K562 (cell line): Measurements from ENCODE around the gene GPR152. TPM values are rescaled to one million over a fixed set of nuclear protein-coding genes. Genes with fewer than 3 reads are reported as not detected.
A peak's percentile ranks its signal among the peaks of the same experiment; 100 is the strongest.

Experiments used
- ATAC-seq: fragments of 200-7000 bp; cut with Tn5 transposase; 3 replicates; pipeline ENCODE4 v1.9.1; 2020; ENCODE audit warnings: moderate library complexity
- BruUV-seq: library from RNA; stranded (reverse); fragments of 400-500 nt; replicated peaks from 2 replicates; lab custom pipeline; 2021; lab: Mats Ljungman, UMichigan
- CTCF ChIA-PET: fragments of 300-600 bp; formaldehyde crosslinking; extraction: SDS; loops from one replicate; lab custom pipeline; 2021; ENCODE audit warnings: low intra/inter-chr PET ratio; lab: Yijun Ruan, JAX
- POLR2A ChIA-PET: fragments of 300-600, 350-650 bp; sonication (Branson Sonifier 250); formaldehyde crosslinking; extraction: SDS; loops from one replicate; lab custom pipeline; 2021; ENCODE audit warnings: antibody characterized with exemption, inconsistent platforms; lab: Yijun Ruan, JAX
- DNase-seq, 4 experiments: peaks; one replicate each; pipeline versions ENCODE4 v3.0.0 to v3.0.0-alpha.2; 2011 to 2018; ENCODE audit warnings: low spot score in 3 of 4, mixed read lengths in 3 of 4; ENCODE audit errors: extremely low read depth in 1 of 4
- FAIRE-seq: peaks from 2 replicates; lab custom pipeline; 2011; peaks lifted over from hg19 to GRCh38; lab: Jason Lieb, UNC
- H2AFZ ChIP-seq: 2 replicates; pipeline ENCODE4 v1.6.0; 2011; ENCODE audit warnings: low read depth, low read length, control low read depth, inconsistent platforms
- H3K27ac ChIP-seq: fragments of 200-600 bp; 3 replicates; pipeline ENCODE4 v1.8.0; 2011; ENCODE audit warnings: low read depth, mild to moderate bottlenecking, control low read depth, inconsistent platforms, low read length, moderate library complexity, mixed read lengths; ENCODE audit errors: extremely low read depth
- H3K27me3 ChIP-seq, 2 experiments: fragments of 300-600 bp in 1 of 2; 2 replicates in 1 of 2; 3 replicates in 1 of 2; pipeline versions ENCODE4 v1.6.0 to v1.8.0; 2011; ENCODE audit warnings: inconsistent platforms in 2 of 2, low read length in 2 of 2, mild to moderate bottlenecking in 1 of 2, mixed read lengths in 1 of 2, moderate library complexity in 1 of 2; ENCODE audit not compliant: control insufficient read depth in 2 of 2, insufficient read depth in 2 of 2
- H3K36me3 ChIP-seq: fragments of 300-600 bp; 3 replicates; pipeline ENCODE4 v1.8.0; 2011; ENCODE audit warnings: mild to moderate bottlenecking, low read length, inconsistent platforms; ENCODE audit not compliant: control insufficient read depth, insufficient read depth
- H3K4me1 ChIP-seq, 2 experiments: fragments of 200-600 bp in 1 of 2; replicated peaks in 1 of 2; 2 replicates in 1 of 2; 3 replicates in 1 of 2; pipeline versions ENCODE4 v1.5.1 to v1.8.0; 2011; ENCODE audit warnings: inconsistent platforms in 2 of 2, low read length in 2 of 2, mild to moderate bottlenecking in 1 of 2, mixed read lengths in 1 of 2, moderate library complexity in 1 of 2; ENCODE audit not compliant: control insufficient read depth in 2 of 2, insufficient read depth in 2 of 2
- H3K4me2 ChIP-seq: 2 replicates; pipeline ENCODE4 v1.6.1; 2011; ENCODE audit warnings: low read length, control low read depth, inconsistent platforms, mixed read lengths; ENCODE audit not compliant: insufficient read depth
- H3K4me3 ChIP-seq: fragments of 200-600 bp; sonication (generic), shearing (Covaris generic); 2 replicates; pipeline ENCODE4 v1.5.1; 2016; ENCODE audit warnings: control low read depth, inconsistent platforms
- H3K79me2 ChIP-seq: fragments of 200-600 bp; 3 replicates; pipeline ENCODE4 v1.8.0; 2011; ENCODE audit warnings: low read length, inconsistent platforms; ENCODE audit not compliant: control insufficient read depth, insufficient read depth
- H3K9ac ChIP-seq, 2 experiments: 2 replicates each; pipeline versions ENCODE4 v1.6.0 to v1.6.1; 2011; ENCODE audit warnings: low read depth in 2 of 2, low read length in 2 of 2, control low read depth in 1 of 2, inconsistent platforms in 1 of 2, mild to moderate bottlenecking in 1 of 2, mixed read lengths in 1 of 2; ENCODE audit not compliant: insufficient read depth in 1 of 2
- H3K9me1 ChIP-seq: one replicate; pipeline ENCODE4 v1.6.0; 2011; ENCODE audit warnings: inconsistent platforms, mild to moderate bottlenecking, low read length, moderate library complexity; ENCODE audit not compliant: control insufficient read depth, insufficient read depth
- H3K9me3 ChIP-seq: replicated peaks from 2 replicates; pipeline ENCODE4 v1.5.1; 2011; ENCODE audit warnings: low read depth, low read length, inconsistent platforms; ENCODE audit not compliant: control insufficient read depth, insufficient read depth
- H4K20me1 ChIP-seq: replicated peaks from 2 replicates; pipeline ENCODE4 v1.6.1; 2011; ENCODE audit warnings: low read length, inconsistent platforms, mixed read lengths; ENCODE audit not compliant: control insufficient read depth, insufficient read depth
- RBBP5 ChIP-seq: fragments of 200-600 bp; sonication (generic); IDR thresholded peaks from 2 replicates; pipeline ENCODE4 v1.6.1; 2012; ENCODE audit warnings: borderline replicate concordance, mild to moderate bottlenecking, low read length, control low read depth, inconsistent platforms; ENCODE audit not compliant: insufficient read depth, poor library complexity, severe bottlenecking
- WGBS: fragments of 100-300 bp; shearing (Covaris generic); methylation state at CpG from one replicate; pipeline ENCODE4 v1.1.6; 2016; ENCODE audit warnings: low coverage, mixed read lengths; ENCODE audit not compliant: insufficient coverage; ENCODE audit errors: missing lambda C conversion rate; 5-methylcytosine and 5-hydroxymethylcytosine counted together
- in situ Hi-C: fragments of 300-500 bp; cut with MboI; formaldehyde crosslinking; loops from 4 replicates; pipeline ENCODE4 v1.15.0; 2018; ENCODE audit warnings: inconsistent platforms, mixed read lengths
- intact Hi-C: fragments of 100-400 bp; cut with micrococcal nuclease; formaldehyde crosslinking; loops from 2 replicates; pipeline ENCODE4 v1.14.2; 2022
- polyA plus RNA-seq, 8 experiments: library from polyadenylated mRNA; depleted of rRNA in 4 of 8; stranded (reverse) in 5 of 8; unstranded in 3 of 8; fragments of >200 nt; fragmentation: Nextera tagmentation in 2 of 8; fragmentation: Illumina TruSeq in 1 of 8; extraction: Ambion mirVana in 2 of 8; extraction: Trizol in 1 of 8; gene quantifications; 2 replicates each; pipeline versions ENCODE4 v1.2.1 to v1.2.3, GENCODE V29; 2011 to 2014; ENCODE audit warnings: inconsistent platforms in 1 of 8, missing spikeins in 1 of 8
- total RNA-seq, 7 experiments: library from RNA; depleted of rRNA in 6 of 7; stranded (reverse); fragments of >200 nt in 6 of 7; fragmentation: Illumina TruSeq in 2 of 7; extraction: Trizol in 2 of 7; gene quantifications; 2 replicates each; pipeline versions ENCODE4 v1.2.1 to v1.2.3, GENCODE V29; 2011 to 2021; ENCODE audit warnings: low replicate concordance in 1 of 7
- TF ChIP-seq, protein P1 (sequence below): sonication (generic); formaldehyde crosslinking; IDR thresholded peaks from 2 replicates; pipeline ENCODE4 v1.9.0; 2022; ENCODE audit warnings: mild to moderate bottlenecking, missing genetic modification reagents

Gene GPR152
- total and polyA plus RNA-seq, 9 of the 15 experiments (the other 6 are each of a cell fraction or from before 2014, with no cell fraction given), result not detected

DNA sequence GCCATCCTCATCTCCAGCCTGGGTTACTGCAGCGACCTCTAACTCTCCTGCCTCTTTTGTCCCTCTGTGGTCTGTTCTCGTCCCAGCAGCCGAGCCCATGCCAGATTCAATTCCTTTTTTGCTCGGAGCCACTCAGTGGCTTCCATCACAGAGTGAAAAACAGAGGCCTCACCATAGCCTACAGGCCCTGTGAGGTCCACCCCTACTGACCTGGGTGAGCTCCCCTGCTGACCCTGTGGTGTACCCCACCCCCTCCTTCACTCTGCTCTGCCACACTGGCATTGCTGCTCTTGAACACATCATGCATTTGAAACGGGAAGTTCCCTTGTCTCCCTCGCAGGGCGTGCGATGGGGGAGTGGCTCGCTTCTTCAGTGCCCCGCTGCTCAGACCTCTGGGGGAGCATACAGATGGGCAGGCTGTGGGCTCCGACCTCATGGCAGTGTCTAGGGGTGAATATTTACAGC lies 32.4 kb upstream of the GPR152 start:
- Histone ChIP-seq H3K4me2 (peak overlapping the region; percentile 78), H2AFZ (no peak overlapping the region), H3K27me3 (no peaks in the 10 kb centered on the region), H3K9ac (peak overlapping the region in 1 of 2 experiments; percentile 81; a peak in 2 of 4 replicates), H3K4me1 (peaks cover 28 to 64% of the 10 kb centered on the region in 2 experiments), H3K9me1 (no peaks in the 10 kb centered on the region), H3K9me3 (no peaks in the 10 kb centered on the region), H3K27ac (no peak overlapping the region), H4K20me1 (no peaks in the 10 kb centered on the region), H3K79me2 (peaks cover 34% of the 10 kb centered on the region), H3K4me3 (no peak overlapping the region), H3K36me3 (peaks cover 25% of the 10 kb centered on the region; the same call in 1 of the 3 replicates)
- BruUV-seq, result no TSS peak
- FAIRE-seq (no peak), DNase-seq (no peak), ATAC-seq (no peak)
- ChIA-PET CTCF (no interaction called here), POLR2A (no interaction called here)
- 49% methylated on average over 11 of the region's 11 CpGs for WGBS
- intact Hi-C loops (loop anchor here (5.0 kb wide), 1 partner anchor 83 kb away; the partner anchor contains the start of genes PPP1CA and TBC1D10C), in situ Hi-C loops (no loop called here)
- TF ChIP-seq, protein P1, sequence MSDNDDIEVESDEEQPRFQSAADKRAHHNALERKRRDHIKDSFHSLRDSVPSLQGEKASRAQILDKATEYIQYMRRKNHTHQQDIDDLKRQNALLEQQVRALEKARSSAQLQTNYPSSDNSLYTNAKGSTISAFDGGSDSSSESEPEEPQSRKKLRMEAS (CRISPR knock-in tag), result 0 out of 2 replicates have a peak, but pooled peaks have one; percentile 36
- no peak for TF ChIP-seq RBBP5
- TF ChIP-seq, all 486 proteins: peak for 1
